ENCODE data around the gene CNNM2. TPM values are rescaled to one million over a fixed set of nuclear protein-coding genes. Genes with fewer than 3 reads are reported as not detected.

CNNM2 gene
- total and polyA plus RNA-seq, 4 donors: 3.0 to 18.3 (median 7.8) TPM

DNA sequence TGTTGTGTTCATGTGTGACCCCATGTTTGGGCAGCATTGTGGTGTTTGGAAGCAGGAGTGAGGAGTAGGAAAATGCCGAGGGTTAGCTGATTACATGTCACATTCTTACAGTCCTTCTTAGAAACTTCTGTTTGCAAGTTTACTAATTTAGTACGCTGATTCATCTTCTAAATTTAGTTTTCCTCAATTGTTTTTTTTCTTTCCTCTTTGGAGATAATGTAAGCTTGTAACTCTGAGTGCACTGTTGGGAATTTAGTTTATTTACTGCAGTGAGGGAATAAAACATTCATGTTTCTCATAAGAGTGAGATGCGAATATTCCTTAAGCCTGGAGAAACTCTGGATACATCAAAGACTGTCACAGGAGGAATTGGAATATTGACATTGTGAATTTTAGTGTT lies 139.9 kb downstream of the CNNM2 start:
- ATAC-seq (ENCODE audit: insufficient read depth, low FRiP score) (no peak), DNase-seq (no peak)
- H3K27ac ChIP-seq (ENCODE audit: low read depth in 1 of 2, low read length in 1 of 2): peak overlapping the region in 1 of 2 donors; percentile 72
- H3K9ac ChIP-seq (ENCODE audit: insufficient read depth in 1 of 2, low read length in 2 of 2): no peak overlapping the region
- no peaks in the 10 kb centered on the region for H3K9me3 ChIP-seq (ENCODE audit: control insufficient read depth in 4 of 4, insufficient read depth in 3 of 4, low read length in 3 of 4)
- no peaks in the 10 kb centered on the region for H3K27me3 ChIP-seq (ENCODE audit: control insufficient read depth in 3 of 3, insufficient read depth in 3 of 3, low read length in 2 of 3)
- peaks cover 0 to 4% (median 2%) of the 10 kb centered on the region in 4 donors for H3K36me3 ChIP-seq (ENCODE audit: control insufficient read depth in 4 of 4, insufficient read depth in 4 of 4, low read length in 4 of 4)
- WGBS, 2 donors: 68 to 80% methylated on average over 3 of the region's 3 CpGs
- no peak overlapping the region for H3K4me3 ChIP-seq
- peaks cover 0 to 2% (median 0%) of the 10 kb centered on the region in 5 donors for H3K4me1 ChIP-seq (ENCODE audit: control insufficient read depth in 5 of 5, insufficient read depth in 5 of 5, low read length in 5 of 5)
- TF ChIP-seq, protein P1, sequence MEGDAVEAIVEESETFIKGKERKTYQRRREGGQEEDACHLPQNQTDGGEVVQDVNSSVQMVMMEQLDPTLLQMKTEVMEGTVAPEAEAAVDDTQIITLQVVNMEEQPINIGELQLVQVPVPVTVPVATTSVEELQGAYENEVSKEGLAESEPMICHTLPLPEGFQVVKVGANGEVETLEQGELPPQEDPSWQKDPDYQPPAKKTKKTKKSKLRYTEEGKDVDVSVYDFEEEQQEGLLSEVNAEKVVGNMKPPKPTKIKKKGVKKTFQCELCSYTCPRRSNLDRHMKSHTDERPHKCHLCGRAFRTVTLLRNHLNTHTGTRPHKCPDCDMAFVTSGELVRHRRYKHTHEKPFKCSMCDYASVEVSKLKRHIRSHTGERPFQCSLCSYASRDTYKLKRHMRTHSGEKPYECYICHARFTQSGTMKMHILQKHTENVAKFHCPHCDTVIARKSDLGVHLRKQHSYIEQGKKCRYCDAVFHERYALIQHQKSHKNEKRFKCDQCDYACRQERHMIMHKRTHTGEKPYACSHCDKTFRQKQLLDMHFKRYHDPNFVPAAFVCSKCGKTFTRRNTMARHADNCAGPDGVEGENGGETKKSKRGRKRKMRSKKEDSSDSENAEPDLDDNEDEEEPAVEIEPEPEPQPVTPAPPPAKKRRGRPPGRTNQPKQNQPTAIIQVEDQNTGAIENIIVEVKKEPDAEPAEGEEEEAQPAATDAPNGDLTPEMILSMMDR (IDR thresholded peaks at IDR 0.05; ENCODE audit: control extremely low read depth, extremely low read depth): no peak

DNA sequence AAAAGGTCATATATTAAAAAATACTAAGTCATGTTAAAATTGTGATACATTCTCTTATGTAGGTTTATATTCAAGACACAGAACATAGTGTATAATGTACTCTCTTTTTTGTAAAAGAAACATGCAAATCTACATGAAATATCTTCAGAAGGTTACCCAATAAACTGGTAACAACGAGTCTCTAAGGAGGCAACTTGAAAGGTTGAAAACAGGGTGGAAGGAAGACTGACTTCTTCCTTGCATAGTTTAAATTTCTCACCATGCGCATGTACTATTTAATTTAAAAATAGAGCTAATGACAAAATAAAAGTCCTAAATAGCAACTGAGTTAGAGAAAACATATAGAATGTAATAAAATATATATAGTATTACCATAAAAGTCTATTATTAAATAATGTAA lies 142.5 kb downstream of the CNNM2 start:
- DNase-seq (no peak), ATAC-seq (ENCODE audit: insufficient read depth, low FRiP score) (no peak)
- no peak overlapping the region for H3K9ac ChIP-seq (ENCODE audit: insufficient read depth in 1 of 2, low read length in 2 of 2)
- TF ChIP-seq, protein P1 (IDR thresholded peaks at IDR 0.05; ENCODE audit: control extremely low read depth, extremely low read depth): no peak
- H3K27me3 ChIP-seq (ENCODE audit: control insufficient read depth in 3 of 3, insufficient read depth in 3 of 3, low read length in 2 of 3): no peaks in the 10 kb centered on the region
- WGBS, 2 donors: 70 to 76% methylated on average over 2 of the region's 2 CpGs
- no peak overlapping the region for H3K27ac ChIP-seq (ENCODE audit: low read depth in 1 of 2, low read length in 1 of 2)
- peaks cover 0 to 5% (median 0%) of the 10 kb centered on the region in 4 donors for H3K36me3 ChIP-seq (ENCODE audit: control insufficient read depth in 4 of 4, insufficient read depth in 4 of 4, low read length in 4 of 4)
- H3K4me1 ChIP-seq (ENCODE audit: control insufficient read depth in 5 of 5, insufficient read depth in 5 of 5, low read length in 5 of 5): no peaks in the 10 kb centered on the region
- H3K9me3 ChIP-seq (ENCODE audit: control insufficient read depth in 4 of 4, insufficient read depth in 3 of 4, low read length in 3 of 4): no peaks in the 10 kb centered on the region
- H3K4me3 ChIP-seq: no peak overlapping the region

DNA sequence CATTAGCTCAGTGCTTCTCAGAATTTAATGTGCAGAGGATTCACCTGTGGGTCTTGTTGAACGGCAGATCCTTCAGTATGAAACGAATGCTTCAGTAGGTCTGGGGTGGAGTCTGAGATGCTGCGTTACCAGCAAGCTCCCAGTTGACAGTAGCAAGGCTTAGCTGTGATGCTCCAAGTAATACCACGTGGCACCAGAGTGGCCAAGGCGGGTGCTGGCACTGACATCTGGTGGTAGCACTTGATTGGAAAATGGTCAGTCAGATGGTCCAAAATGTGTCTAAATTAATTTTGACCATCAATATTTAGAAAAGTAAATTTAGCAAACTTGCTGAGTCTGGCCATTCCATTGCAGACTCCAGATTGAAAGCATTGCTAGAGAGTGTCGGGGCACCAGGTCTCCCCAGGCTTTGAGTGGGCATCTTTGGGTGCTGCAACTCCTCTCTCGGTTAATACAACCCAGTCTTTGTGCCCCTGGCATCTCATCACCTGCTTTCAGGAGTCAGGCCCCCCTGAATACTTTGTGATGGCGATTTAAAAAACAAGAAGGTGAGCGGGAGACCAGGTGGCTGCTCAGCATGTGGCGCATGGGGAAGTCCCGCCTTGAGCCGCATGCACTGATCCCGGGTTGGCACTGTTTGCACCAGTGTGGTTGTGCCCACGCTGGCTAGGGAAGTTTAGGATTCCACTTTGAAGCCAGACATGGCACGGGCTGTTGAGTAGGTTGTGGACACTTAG lies 144.9 kb downstream of the CNNM2 start:
- WGBS, 2 donors: 86 to 88% methylated on average over 15 of the region's 15 CpGs
- H3K4me1 ChIP-seq (ENCODE audit: control insufficient read depth in 5 of 5, insufficient read depth in 5 of 5, low read length in 5 of 5): no peaks in the 10 kb centered on the region
- H3K36me3 ChIP-seq (ENCODE audit: control insufficient read depth in 4 of 4, insufficient read depth in 4 of 4, low read length in 4 of 4): peaks cover 0 to 9% (median 0%) of the 10 kb centered on the region in 4 donors
- ATAC-seq (ENCODE audit: insufficient read depth, low FRiP score) (no peak), DNase-seq (no peak)
- H3K27me3 ChIP-seq (ENCODE audit: control insufficient read depth in 3 of 3, insufficient read depth in 3 of 3, low read length in 2 of 3): no peaks in the 10 kb centered on the region
- TF ChIP-seq, protein P1 (IDR thresholded peaks at IDR 0.05; ENCODE audit: control extremely low read depth, extremely low read depth): no peak
- H3K9me3 ChIP-seq (ENCODE audit: control insufficient read depth in 4 of 4, insufficient read depth in 3 of 4, low read length in 3 of 4): no peaks in the 10 kb centered on the region
- no peak overlapping the region for H3K4me3 ChIP-seq
- H3K9ac ChIP-seq (ENCODE audit: insufficient read depth in 1 of 2, low read length in 2 of 2): no peak overlapping the region
- no peak overlapping the region for H3K27ac ChIP-seq (ENCODE audit: low read depth in 1 of 2, low read length in 1 of 2)
